Fibroblast of skin of abdomen (primary cell): ENCODE results near the gene DHX9.
A peak's percentile ranks its signal among the peaks of the same experiment; 100 is the strongest.

Experiments used
- DNase-seq: peaks from one replicate; pipeline ENCODE4 v3.0.0-alpha.2; 2013

Gene DHX9

DNA sequence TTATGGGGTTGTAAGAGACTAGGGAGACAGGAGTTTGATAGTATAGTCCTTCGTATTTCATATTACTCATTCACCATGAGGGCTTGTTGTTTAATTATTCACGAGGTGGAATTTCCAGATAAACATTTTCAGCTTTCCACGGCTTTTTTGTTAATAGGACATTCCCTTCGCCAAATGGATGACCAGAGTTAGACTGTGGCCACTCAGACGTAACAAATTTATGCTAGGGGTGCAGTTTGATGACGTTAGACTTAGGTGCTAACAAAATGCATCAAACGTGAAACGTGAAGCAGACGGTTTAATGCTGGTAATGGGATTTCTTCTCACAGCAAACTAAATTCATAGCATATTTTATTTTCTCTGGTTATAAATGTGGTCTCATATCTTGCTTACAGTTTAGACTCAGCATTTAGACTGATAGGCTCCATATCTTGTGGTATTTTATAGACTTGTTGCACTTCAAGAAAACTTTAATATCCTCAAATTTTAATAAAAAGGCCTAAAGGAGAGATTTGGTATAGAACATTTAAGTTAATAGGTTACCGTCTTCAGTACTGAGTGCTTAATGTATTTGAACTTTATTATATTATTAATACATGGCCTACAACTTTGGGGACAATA lies 2.3 kb downstream of the DHX9 start:
- peak; percentile 24 for DNase-seq

DNA sequence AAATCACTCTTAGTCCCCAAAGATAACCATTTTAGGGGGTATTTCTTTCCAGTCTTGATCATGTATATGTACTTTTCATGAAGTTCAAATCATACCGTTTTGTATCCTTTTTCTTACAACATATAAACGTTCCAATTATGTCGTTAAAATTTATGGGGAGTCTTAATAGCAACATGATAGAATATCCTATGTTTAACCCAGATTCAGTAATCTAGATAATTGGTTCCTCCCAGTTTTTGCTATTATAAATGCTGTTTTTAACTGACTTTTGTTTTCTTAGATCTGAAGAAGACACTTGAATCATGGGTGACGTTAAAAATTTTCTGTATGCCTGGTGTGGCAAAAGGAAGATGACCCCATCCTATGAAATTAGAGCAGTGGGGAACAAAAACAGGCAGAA lies 3.1 kb downstream of the DHX9 start:
- DNase-seq = no peak

GRCh38 chr1:182845379-182845778 lies 6.2 kb downstream of the DHX9 start:
- no peak for DNase-seq

DNA sequence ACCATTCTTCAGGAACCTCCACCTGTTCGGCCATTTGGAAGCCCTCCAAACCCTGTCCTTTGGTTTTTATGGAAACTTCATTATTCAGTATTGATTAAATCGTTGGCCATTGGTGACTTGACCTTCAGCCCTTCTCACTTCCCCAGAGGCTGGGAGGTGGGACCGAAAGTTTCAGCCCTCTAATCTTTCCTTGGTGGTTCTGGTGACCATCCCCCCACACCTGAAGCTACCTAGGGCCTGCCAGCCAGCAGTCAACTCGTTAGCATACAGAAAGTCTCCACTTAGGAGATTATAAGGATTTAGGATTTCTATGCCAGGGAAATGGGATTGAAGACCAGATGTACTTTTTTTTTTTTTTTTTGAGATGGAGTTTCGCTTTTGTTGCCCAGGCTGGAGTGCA lies 6.7 kb downstream of the DHX9 start:
- DNase-seq = no peak

GRCh38 chr1:182847105-182847504 lies 8.0 kb downstream of the DHX9 start:
- DNase-seq = no peak

DNA sequence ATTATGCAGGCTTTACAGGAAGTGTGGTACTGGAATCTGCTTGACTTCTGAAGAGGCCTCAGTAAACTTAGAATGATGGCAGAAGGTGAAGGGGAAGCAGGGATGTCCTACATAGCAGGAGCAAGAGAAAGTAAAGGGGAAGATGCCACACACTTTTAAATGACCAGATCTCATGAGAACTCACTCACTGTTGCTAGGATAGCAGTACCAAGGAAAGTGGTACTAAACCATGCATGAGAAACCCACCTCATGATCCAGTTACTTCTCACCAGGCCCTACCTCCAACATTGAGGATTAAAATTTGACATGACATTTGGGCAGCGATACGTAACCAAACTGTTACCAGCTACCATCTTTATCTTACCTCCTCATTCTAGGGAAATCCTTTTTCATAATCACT lies 9.6 kb downstream of the DHX9 start:
- no peak for DNase-seq

DNA sequence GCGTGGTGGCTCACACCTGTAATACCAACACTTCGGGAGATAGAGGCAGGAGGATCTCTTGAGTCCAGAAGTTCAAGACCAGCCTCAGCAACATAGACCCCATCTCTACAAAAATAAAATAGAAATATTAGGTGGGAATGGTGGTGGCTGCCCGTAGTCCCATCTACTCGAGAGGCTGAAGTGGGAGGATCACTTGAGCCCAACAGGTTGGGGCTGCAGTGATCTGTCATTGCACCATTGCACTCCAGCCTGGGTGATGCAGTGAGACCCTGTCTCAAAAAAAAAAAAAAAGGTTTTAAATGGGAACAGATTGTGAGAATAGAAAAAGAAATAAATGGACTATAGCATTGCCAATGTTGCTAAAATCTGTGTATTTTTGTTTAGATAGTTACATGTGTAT lies 11.2 kb downstream of the DHX9 start:
- DNase-seq = no peak

DNA sequence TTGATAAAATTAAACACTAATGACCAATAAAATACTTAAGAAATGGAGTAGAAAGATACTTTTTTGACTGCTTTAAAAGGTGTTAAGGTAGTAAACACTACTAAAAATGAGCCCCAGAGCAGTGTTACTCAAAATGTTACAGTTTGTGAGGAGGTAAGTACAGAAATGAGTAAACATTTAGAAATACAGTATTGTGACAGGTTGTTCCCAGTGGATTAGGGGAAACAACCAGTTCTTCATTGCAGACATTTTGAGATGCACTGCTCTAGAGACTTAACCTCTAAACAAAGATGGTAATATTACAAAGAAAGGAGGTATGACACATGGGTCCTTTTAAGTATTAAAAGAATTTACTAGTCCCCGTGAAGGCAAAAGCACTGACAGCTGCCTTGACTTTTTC lies 12.7 kb downstream of the DHX9 start:
- DNase-seq = no peak

DNA sequence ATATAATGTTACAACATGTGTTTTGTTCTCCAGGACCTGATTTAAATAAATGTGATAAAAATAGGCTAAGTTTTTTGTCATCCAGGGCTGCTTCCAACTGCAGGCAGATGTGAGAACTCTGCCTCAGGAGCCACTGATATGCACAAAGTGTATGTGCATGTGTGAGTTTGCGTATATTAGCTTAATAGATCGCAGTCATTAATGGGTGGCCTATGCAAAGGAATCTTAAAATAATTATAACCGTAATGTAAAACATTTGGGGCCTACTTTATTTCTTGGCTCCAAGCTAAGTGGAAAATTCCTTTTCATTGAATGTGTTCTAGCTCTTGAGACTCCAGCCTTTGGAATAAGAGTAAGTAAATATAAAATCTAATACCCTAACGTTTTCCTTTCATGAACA lies 16.8 kb downstream of the DHX9 start:
- peak; percentile 53 for DNase-seq

GRCh38 chr1:182857212-182857611 lies 18.1 kb downstream of the DHX9 start:
- no peak for DNase-seq

GRCh38 chr1:182860658-182861057 lies 21.5 kb downstream of the DHX9 start:
- DNase-seq = no peak

DNA sequence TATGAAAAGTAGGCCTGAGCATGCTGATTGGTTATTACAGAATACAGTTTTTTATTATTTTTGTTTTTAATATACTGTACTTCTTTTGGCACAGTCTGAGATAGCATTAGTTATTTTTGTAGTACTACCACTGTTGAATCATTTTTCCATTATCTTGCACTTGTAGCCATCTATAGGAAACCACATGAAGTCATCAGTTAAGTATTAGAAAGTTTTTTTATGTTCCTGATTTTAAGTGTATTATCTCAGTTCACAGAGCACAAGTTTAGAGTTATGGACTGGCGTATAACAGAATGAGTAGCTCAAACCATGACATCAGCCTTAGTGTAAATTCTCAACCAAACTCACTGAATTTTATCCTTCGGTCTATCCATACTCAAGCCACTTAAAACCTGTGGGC lies 22.8 kb downstream of the DHX9 start:
- peak; percentile 15 for DNase-seq

DNA sequence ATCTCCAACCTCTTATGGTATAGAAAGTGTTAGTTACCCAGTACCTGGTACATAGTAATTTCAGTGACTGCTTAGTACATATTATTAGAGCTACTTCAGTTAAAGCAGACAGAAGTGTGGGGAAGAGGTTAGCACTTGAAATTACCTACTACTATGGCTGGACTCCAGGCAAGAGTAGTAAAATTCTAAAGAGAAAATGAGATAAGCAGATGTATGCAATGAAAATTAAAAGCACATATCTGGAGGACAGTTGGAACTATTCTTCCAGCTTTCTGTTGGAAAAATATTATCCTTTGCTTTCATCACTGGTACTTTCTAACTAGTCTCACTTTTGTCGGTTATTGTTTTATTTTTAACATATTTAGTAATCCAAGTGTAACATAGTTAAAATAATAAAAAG lies 23.7 kb downstream of the DHX9 start:
- DNase-seq = no peak

DNA sequence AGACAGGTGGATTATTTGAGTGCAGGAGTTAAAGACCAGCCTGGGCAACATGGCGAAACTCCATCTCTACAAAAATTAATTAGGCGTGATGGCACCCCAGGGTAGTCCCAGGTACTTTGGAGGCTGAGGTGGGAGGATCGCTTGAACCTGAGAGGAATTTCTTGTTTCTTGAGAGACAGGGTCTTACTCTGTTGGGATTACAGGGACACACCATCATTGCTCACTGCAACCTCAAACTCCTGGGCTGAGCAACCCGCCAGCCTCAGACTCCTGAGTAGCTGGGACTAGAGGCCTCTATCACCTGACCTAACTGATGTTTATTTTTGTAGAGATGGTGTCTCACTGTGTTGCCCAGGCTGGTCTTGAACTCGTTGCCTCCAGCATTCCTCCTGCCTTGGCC lies 24.8 kb downstream of the DHX9 start:
- no peak for DNase-seq

DNA sequence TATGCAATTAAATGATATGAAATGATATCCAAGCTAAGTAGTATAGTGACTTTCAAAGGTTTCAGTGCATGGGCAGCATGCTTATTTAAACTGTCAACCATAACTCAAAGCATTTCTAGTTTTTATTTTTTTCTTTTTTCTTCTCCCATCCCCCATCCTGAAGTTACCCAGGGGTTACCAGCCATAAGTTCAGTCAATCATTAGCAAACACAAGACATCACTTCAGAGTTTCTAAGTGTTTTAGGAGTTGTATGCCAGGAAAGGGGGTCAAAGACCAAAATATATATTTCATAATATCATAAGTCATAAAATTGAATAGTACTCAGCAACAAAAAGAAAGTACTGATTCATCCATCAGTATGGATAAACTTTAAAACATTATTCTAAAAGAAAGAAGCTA lies 28.7 kb downstream of the DHX9 start:
- no peak for DNase-seq

DNA sequence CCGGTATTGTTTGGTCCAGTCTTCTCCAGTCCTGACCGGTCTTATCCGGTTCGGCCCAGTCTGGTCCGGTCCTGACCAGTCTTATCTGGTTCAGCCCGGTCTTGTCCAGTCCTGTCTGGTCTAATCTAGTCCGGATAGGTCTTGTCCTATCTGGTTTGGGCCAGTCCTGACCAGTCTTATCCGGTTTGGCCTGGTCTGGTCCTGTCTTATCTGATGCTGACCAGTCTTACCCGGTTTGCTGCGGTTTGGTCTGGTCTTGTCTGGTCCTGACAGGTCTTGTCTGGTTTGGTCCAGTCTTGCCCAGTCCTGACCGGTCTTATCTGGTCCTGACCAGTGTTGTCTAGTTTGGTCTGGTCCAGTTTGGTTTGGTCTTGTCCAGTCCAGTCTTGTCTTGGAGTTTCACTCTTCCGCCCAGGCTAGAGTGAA lies 30.1 kb downstream of the DHX9 start:
- DNase-seq = no peak

- no peak for DNase-seq
Measured at GRCh38 chr1:182872881-182873280, 33.7 kb downstream of the DHX9 start.

GRCh38 chr1:182875889-182876288 lies 36.7 kb downstream of the DHX9 start:
- DNase-seq = no peak

DNA sequence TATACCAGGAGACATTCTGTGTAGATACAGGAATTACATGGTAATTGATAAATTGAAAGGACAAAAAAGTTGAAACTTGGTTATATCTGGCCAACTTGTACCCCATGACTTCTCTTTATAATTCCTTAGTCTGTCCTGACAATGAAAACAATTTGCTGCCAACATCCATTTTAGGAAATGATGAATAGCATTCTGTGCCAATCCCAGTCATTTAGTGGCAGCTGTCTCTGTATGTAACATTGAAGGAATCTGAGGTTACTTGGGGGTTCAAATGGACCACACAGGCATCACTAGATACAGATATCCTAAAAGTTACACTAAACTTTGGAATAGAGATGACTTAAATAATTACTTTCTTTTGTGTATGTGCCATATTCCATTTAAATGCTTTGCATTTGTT lies 38.2 kb downstream of the DHX9 start:
- DNase-seq = no peak

GRCh38 chr1:182877842-182878241 lies 38.7 kb downstream of the DHX9 start:
- no peak for DNase-seq

DNA sequence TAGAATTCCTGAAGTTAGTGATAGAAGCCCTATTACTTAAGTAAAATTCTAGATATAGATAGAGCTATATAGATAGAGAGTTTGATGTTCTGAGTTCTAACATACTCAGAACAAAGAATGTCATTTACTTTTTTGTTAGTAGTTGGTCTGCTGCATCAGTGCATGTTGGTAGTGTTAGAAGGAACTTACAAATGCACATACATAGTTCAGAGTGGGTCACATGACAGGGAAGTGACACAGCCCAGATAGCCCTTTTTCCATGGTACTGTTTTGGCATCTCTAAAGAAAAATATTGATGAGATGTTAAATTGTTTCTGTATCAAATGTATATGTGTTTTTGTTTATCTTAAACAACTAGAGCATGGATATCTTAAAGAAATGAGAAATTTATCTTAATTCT lies 45.7 kb downstream of the DHX9 start:
- DNase-seq = no peak

DNA sequence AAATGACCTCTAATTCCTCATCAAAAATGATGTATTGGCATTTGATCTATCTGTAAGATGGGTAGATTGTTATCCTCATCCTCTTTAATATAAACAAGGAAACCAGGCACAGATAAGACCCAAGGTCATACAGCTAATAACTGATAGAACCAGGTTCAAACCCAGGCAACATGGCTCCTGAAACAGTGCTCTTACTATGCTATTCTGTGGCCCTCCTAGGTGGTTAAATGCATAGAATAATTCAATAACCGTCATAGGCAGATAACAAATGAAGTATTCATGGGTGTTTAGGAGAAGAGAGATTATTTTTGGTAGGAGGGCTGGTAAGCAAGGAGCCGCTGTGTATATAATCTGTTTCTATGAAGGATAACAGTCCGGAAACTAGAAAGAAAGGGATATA lies 46.4 kb downstream of the DHX9 start:
- no peak for DNase-seq

- no peak for DNase-seq
Measured at GRCh38 chr1:182886985-182887384, 47.8 kb downstream of the DHX9 start.

GRCh38 chr1:182888736-182889531 lies 49.8 kb downstream of the DHX9 start:
- DNase-seq = peak; percentile 25

GRCh38 chr1:182889997-182890396 lies 50.9 kb downstream of the DHX9 start:
- no peak for DNase-seq
